Measurements from ENCODE around the gene CRIP1. TPM values are rescaled to one million over a fixed set of nuclear protein-coding genes. Genes with fewer than 3 reads are reported as not detected.
A peak's percentile ranks its signal among the peaks of the same experiment; 100 is the strongest.

CRIP1 gene
- total and polyA plus RNA-seq, 10 of the 15 experiments (the other 5 are each of a cell fraction or from before 2014, with no cell fraction given) = 66.8 to 259 (median 154) TPM

- TF ChIP-seq, protein P1, sequence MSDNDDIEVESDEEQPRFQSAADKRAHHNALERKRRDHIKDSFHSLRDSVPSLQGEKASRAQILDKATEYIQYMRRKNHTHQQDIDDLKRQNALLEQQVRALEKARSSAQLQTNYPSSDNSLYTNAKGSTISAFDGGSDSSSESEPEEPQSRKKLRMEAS (IDR thresholded peaks at IDR 0.05; ENCODE audit: low read depth, low read length) = no peak
- TF ChIP-seq CBFB (IDR thresholded peaks at IDR 0.05; ENCODE audit: low read depth) (no peak), JUNB (IDR thresholded peaks at IDR 0.05) (no peak), MLLT1 (IDR thresholded peaks at IDR 0.05) (no peak), PAX8 (IDR thresholded peaks at IDR 0.05) (no peak), REST (IDR thresholded peaks at IDR 0.05; ENCODE audit: low read depth, low read length) (no peak), NFYB (IDR thresholded peaks at IDR 0.05; ENCODE audit: insufficient read depth, low read depth, low read length) (no peak), RAD21 (IDR thresholded peaks at IDR 0.05; ENCODE audit: insufficient read depth, low read depth, low read length) (no peak), CHD2 (IDR thresholded peaks at IDR 0.05; ENCODE audit: borderline replicate concordance, low read depth, low read length) (no peak), YY1 (IDR thresholded peaks at IDR 0.05; ENCODE audit: low read depth, low read length) (no peak), EZH2 (IDR thresholded peaks at IDR 0.05; ENCODE audit: borderline replicate concordance, control insufficient read depth, low read depth, low read length) (no peak), RFX5 (IDR thresholded peaks at IDR 0.05; ENCODE audit: low read depth, low read length) (no peak), MYB (IDR thresholded peaks at IDR 0.05; ENCODE audit: borderline replicate concordance, low read depth, low read length) (0 out of 2 replicates have a peak, but pooled peaks have one; percentile 23), SRF (IDR thresholded peaks at IDR 0.05; ENCODE audit: low read depth in 2 of 2, low read length in 2 of 2) (no peak), FOS (IDR thresholded peaks at IDR 0.05; ENCODE audit: borderline replicate concordance, extremely low read depth, insufficient read length) (no peak), ASH2L (IDR thresholded peaks at IDR 0.05; ENCODE audit: borderline replicate concordance, low read depth) (no peak), NRF1 (conservative IDR thresholded peaks at IDR 0.05; ENCODE audit: low read depth, low read length) (no peak), JUND (IDR thresholded peaks at IDR 0.05; ENCODE audit: low read depth, low read length) (no peak), ZNF207 (IDR thresholded peaks at IDR 0.05; ENCODE audit: borderline replicate concordance) (no peak), DPF2 (IDR thresholded peaks at IDR 0.05) (peak; percentile 35; the same call in 1 of the 2 replicates), TCF7 (IDR thresholded peaks at IDR 0.05; ENCODE audit: borderline replicate concordance) (no peak), NFIC (IDR thresholded peaks at IDR 0.05; ENCODE audit: low read depth, low read length) (no peak)
- TF ChIP-seq, protein P2, sequence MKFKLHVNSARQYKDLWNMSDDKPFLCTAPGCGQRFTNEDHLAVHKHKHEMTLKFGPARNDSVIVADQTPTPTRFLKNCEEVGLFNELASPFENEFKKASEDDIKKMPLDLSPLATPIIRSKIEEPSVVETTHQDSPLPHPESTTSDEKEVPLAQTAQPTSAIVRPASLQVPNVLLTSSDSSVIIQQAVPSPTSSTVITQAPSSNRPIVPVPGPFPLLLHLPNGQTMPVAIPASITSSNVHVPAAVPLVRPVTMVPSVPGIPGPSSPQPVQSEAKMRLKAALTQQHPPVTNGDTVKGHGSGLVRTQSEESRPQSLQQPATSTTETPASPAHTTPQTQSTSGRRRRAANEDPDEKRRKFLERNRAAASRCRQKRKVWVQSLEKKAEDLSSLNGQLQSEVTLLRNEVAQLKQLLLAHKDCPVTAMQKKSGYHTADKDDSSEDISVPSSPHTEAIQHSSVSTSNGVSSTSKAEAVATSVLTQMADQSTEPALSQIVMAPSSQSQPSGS (IDR thresholded peaks at IDR 0.05; ENCODE audit: low read length) = no peak
- TF ChIP-seq, protein P3, sequence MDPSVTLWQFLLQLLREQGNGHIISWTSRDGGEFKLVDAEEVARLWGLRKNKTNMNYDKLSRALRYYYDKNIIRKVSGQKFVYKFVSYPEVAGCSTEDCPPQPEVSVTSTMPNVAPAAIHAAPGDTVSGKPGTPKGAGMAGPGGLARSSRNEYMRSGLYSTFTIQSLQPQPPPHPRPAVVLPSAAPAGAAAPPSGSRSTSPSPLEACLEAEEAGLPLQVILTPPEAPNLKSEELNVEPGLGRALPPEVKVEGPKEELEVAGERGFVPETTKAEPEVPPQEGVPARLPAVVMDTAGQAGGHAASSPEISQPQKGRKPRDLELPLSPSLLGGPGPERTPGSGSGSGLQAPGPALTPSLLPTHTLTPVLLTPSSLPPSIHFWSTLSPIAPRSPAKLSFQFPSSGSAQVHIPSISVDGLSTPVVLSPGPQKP (IDR thresholded peaks at IDR 0.05; ENCODE audit: low read depth, low read length) = no peak
Measured at GRCh38 chr14:105481886-105482457, 4.7 kb upstream of the CRIP1 start (continued).

Measured in GM12878 (cell line).